Suprapubic skin (tissue), 4 donors: Measurements from ENCODE around the gene RNF34. TPM values are rescaled to one million over a fixed set of nuclear protein-coding genes. Genes with fewer than 3 reads are reported as not detected.

ENCODE experiments used
- DNase-seq, 2 donors: peaks; one replicate each; pipeline ENCODE4 v3.0.0-alpha.2; 2019; ENCODE audit warnings: low spot score in 2 of 2
- H3K27ac ChIP-seq: fragments of 200-600 bp; sonication (generic); one replicate; pipeline ENCODE4 v1.5.1; 2019
- H3K27me3 ChIP-seq: fragments of 200-600 bp; sonication (generic); one replicate; pipeline ENCODE4 v1.5.1; 2019
- H3K36me3 ChIP-seq: fragments of 200-600 bp; sonication (generic); one replicate; pipeline ENCODE4 v1.5.1; 2019
- H3K4me1 ChIP-seq: fragments of 200-600 bp; sonication (generic); one replicate; pipeline ENCODE4 v1.5.1; 2019
- H3K4me3 ChIP-seq: fragments of 200-600 bp; sonication (generic); one replicate; pipeline ENCODE4 v1.5.1; 2019; ENCODE audit warnings: mild to moderate bottlenecking
- H3K9me3 ChIP-seq: fragments of 200-600 bp; sonication (generic); one replicate; pipeline ENCODE4 v1.5.1; 2019
- CTCF ChIP-seq, 2 donors: fragments of 200-600 bp in 1 of 2; fragments of 450-650 bp in 1 of 2; sonication (generic) in 1 of 2; IDR thresholded peaks; one replicate each; pipeline ENCODE4 v1.5.1; 2016 to 2019; ENCODE audit warnings: antibody characterized with exemption in 2 of 2, mild to moderate bottlenecking in 1 of 2, moderate library complexity in 1 of 2
- EP300 ChIP-seq: sonication (generic); formaldehyde crosslinking; IDR thresholded peaks from one replicate; pipeline ENCODE4 v1.6.1; 2017; ENCODE audit warnings: antibody characterized with exemption
- POLR2A ChIP-seq, 2 donors: fragments of 450-650 bp; IDR thresholded peaks; one replicate each; pipeline ENCODE4 v1.6.1; 2017; ENCODE audit warnings: antibody characterized with exemption in 2 of 2, mild to moderate bottlenecking in 2 of 2, moderate library complexity in 2 of 2
- POLR2AphosphoS5 ChIP-seq, 3 donors: sonication (generic); formaldehyde crosslinking; IDR thresholded peaks; one replicate each; pipeline ENCODE4 v1.6.1; 2017; ENCODE audit warnings: antibody characterized with exemption in 3 of 3
- WGBS: methylation state at CpG from one replicate; pipeline ENCODE4 v1.1.5; 2018; 5-methylcytosine and 5-hydroxymethylcytosine counted together
- total RNA-seq, 4 donors: library from RNA; depleted of rRNA; stranded (reverse); fragments of >200 nt; gene quantifications; one replicate each; pipeline ENCODE4 v1.1.0, GENCODE V29; 2016

The RNF34 gene
- total RNA-seq, 4 donors from 2014 or later, result 14.6 to 40.3 (median 30.4) TPM

- Histone ChIP-seq H3K36me3 (peaks cover 14% of the 10 kb centered on the region), H3K4me3 (no peak overlapping the region), H3K27ac (no peak overlapping the region), H3K4me1 (peaks cover 29% of the 10 kb centered on the region), H3K9me3 (no peaks in the 10 kb centered on the region), H3K27me3 (no peaks in the 10 kb centered on the region)
- WGBS, result 74% methylated on average over 3 of the region's 3 CpGs
- no peak for DNase-seq
- TF ChIP-seq POLR2AphosphoS5 (IDR thresholded peaks at IDR 0.05) (no peak), EP300 (no peak), POLR2A (IDR thresholded peaks at IDR 0.05) (no peak), CTCF (IDR thresholded peaks at IDR 0.05) (no peak)
Observed at GRCh38 chr12:121446750-121447149, 46.8 kb downstream of the RNF34 start.

- Histone ChIP-seq H3K27ac (no peak overlapping the region), H3K36me3 (peaks cover under 1% of the 10 kb centered on the region), H3K4me3 (no peak overlapping the region), H3K9me3 (no peaks in the 10 kb centered on the region), H3K27me3 (no peaks in the 10 kb centered on the region), H3K4me1 (peaks cover 32% of the 10 kb centered on the region)
- TF ChIP-seq POLR2A (IDR thresholded peaks at IDR 0.05), result no peak
- TF ChIP-seq POLR2AphosphoS5 (IDR thresholded peaks at IDR 0.05), result no peak
- no peak for TF ChIP-seq CTCF (IDR thresholded peaks at IDR 0.05)
- no peak for TF ChIP-seq EP300
- WGBS, result 85% methylated on average over 16 of the region's 16 CpGs
- no peak for DNase-seq
Observed at GRCh38 chr12:121448771-121449315, 48.9 kb downstream of the RNF34 start.

- TF ChIP-seq POLR2A (IDR thresholded peaks at IDR 0.05) (no peak), EP300 (no peak), CTCF (IDR thresholded peaks at IDR 0.05) (no peak), POLR2AphosphoS5 (IDR thresholded peaks at IDR 0.05) (no peak)
- DNase-seq, result no peak
Observed at GRCh38 chr12:121451961-121452339, 52.0 kb downstream of the RNF34 start.

GRCh38 chr12:121452340-121452984 lies 52.5 kb downstream of the RNF34 start:
- Histone ChIP-seq H3K9me3 (no peaks in the 10 kb centered on the region), H3K36me3 (peaks cover 2% of the 10 kb centered on the region), H3K4me3 (peak overlapping the region; percentile 39), H3K27ac (peak overlapping the region; percentile 78), H3K27me3 (no peaks in the 10 kb centered on the region), H3K4me1 (peaks cover 20% of the 10 kb centered on the region)
- WGBS, result 5% methylated on average over 9 of the region's 35 CpGs
- TF ChIP-seq POLR2A (IDR thresholded peaks at IDR 0.05), result no peak
- TF ChIP-seq POLR2AphosphoS5 (IDR thresholded peaks at IDR 0.05), result peak in 1 of 3 donors; percentile 42
- peak in 1 of 2 donors; percentile 84 for DNase-seq

More at GRCh38 chr12:121451961-121452339, 52.0 kb downstream of the RNF34 start:
- Histone ChIP-seq H3K36me3 (peaks cover 2% of the 10 kb centered on the region), H3K4me3 (peak overlapping the region; percentile 39), H3K4me1 (peaks cover 20% of the 10 kb centered on the region), H3K27ac (peak overlapping the region; percentile 78), H3K9me3 (no peaks in the 10 kb centered on the region), H3K27me3 (no peaks in the 10 kb centered on the region)
- WGBS, result 13% methylated on average over 4 of the region's 4 CpGs

- H3K9me3 ChIP-seq, result no peaks in the 10 kb centered on the region
- DNase-seq, result no peak
- H3K36me3 ChIP-seq, result peaks cover 2% of the 10 kb centered on the region
- no peaks in the 10 kb centered on the region for H3K27me3 ChIP-seq
- TF ChIP-seq EP300 (no peak), CTCF (IDR thresholded peaks at IDR 0.05) (no peak), POLR2AphosphoS5 (IDR thresholded peaks at IDR 0.05) (no peak), POLR2A (IDR thresholded peaks at IDR 0.05) (no peak)
- peak overlapping the region; percentile 39 for H3K4me3 ChIP-seq
- H3K4me1 ChIP-seq, result peaks cover 20% of the 10 kb centered on the region
- H3K27ac ChIP-seq, result peak overlapping the region; percentile 78
- WGBS, result 92% methylated on average over 9 of the region's 39 CpGs
Observed at GRCh38 chr12:121452985-121453360, 53.1 kb downstream of the RNF34 start.
